SIG-M5 treated with dmso at 0.1 percent for 504 hours (cell line): Measurements from ENCODE around the gene PTPRCAP.

Experiments
- DNase-seq: peaks from one replicate; lab custom pipeline; 2025; ENCODE audit not compliant: unreplicated experiment; lab: John Stamatoyannopoulos, UW

The PTPRCAP gene

DNA sequence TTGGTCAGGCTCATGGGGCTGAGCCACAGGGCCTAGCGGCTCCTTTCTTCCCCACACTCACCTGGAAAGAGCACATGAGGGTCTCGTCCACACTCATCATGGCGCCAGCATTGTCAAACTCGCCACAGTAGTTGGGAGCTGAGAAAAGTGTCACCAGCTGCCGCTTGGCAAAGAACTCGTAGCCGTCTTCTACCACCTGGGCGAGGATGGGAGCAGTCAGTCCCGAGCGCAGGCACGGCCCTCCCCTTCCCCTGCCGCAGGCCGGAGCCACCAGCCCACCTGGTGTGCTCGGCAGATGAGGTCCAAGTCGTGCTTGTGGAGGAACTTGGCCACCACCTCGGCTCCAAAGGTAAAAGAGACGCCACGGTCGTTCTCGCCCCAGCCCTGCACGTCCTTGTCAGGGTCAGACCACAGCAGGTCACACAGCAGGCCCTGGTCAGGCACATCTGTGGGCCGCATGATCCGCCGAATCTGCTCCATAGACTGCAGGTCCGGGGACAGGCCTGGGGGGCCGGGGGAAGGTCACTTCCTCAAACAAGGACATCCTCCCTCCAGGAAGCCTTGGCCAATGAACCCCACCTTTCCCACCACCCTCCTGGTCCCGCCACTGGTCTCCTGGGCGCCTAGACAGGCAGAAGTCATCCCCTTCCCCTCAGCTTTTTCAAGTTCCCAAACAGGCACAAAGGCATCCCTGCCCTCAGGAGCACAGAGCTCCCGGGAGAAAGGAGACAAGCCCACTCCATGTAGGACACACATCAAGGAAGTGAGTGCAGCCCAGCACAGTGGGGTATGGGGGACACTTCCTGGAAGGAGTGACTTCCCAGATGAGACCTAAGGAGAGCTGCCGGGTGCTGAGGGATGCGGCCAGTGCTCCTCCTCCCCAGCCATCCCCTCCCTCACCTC is 38.6 kb downstream of the PTPRCAP start:
- no peak for DNase-seq

DNA sequence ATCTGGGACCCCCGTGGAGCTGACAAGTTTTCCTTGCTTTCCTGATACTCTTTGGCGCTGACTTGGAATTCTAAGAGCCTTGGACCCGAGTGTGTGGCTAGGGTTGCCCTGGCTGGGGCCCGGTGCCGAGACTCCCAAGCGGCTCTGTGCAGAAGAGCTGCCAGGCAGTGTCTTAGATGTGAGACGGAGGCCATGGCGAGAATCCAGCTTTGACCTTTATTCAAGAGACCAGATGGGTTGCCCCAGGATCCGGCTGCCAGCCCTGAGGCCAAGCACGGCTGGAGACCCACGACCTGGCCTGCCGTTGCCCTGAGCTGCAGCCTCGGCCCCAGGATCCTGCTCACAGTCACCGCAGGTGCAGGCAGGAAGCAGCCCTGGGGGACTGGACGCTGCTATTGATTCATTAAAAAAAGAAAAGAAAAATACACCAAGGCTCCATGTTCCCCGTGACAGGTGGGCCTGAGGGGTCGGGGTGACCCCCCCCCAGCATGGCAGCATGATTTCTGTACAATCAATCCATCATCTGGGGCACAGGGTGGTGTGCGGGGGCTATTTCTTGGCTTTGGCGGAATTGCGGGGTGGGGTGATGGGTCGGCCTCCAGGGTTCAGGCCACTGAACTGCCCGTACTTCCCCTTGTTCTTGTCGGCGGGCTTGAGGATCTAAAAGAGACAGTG is 39.4 kb downstream of the PTPRCAP start:
- DNase-seq, result no peak

DNA sequence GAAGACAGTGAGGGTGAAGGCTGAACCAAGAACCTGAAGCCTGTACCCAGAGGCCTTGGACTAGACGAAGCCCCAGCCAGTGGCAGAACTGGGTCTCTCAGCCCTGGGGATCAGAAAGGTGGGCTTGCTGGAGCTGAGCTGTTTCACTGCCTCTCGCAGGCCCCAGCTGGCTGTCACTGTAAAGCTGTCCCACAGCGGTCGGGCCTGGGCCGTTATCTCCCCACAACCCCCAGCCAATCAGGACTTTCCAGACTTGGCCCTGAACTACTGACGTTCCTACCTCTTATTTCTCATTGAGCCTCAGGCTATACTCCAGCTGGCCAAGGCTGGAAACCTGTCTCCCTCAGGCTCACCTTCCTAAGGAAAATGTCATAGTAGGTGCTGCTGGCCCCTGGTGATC is 39.9 kb downstream of the PTPRCAP start:
- no peak for DNase-seq

DNA sequence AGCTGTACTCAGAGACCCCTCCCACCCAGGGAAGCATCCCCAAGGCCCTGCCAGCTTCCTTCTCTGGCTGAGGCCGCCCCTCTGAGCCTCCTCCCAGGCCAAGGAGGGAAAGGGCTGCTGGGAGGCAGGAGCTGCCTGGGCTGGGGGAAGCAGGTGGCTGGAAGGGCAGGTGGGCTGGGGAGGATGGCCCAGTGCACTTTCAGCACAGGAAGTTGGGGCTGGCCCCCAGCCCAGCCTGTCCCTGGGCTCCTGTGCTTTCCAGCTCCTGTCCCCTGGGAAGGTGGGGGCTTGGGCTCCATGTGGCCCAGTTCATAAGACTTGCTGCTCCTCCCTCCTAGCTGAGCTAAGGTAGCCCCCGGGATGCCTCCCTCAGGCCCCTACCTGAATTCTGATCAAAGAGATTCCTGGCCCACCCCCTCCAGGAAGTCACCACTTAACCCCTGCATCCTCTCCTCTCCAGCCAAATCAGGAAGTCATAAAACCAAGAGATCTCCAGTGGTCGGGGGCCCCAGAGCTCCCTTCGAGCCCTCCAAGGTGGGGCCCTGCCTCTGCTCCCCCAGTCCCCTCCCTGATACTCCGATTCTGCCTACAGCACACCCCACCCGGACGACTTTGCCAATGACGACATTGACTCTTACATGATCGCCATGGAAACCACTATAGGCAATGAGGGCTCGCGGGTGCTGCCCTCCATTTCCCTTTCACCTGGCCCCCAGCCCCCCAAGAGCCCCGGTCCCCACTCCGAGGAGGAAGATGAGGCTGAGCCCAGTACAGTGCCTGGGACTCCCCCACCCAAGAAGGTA is 40.7 kb downstream of the PTPRCAP start:
- no peak for DNase-seq

DNA sequence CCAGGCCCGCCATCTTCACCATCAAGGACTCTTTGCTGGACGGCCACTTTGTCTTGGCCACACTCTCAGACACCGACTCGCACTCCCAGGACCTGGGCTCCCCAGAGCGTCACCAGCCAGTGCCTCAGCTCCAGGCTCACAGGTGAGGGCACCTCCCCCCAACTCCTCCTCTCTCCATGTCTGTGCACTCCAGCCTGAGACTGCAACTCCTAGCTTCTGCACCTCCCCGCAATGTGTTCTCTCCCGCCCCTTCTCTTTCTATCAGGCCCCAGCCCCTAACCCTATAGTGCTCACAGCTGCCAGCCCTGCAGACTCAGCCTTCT is 41.3 kb downstream of the PTPRCAP start:
- DNase-seq, result no peak

DNA sequence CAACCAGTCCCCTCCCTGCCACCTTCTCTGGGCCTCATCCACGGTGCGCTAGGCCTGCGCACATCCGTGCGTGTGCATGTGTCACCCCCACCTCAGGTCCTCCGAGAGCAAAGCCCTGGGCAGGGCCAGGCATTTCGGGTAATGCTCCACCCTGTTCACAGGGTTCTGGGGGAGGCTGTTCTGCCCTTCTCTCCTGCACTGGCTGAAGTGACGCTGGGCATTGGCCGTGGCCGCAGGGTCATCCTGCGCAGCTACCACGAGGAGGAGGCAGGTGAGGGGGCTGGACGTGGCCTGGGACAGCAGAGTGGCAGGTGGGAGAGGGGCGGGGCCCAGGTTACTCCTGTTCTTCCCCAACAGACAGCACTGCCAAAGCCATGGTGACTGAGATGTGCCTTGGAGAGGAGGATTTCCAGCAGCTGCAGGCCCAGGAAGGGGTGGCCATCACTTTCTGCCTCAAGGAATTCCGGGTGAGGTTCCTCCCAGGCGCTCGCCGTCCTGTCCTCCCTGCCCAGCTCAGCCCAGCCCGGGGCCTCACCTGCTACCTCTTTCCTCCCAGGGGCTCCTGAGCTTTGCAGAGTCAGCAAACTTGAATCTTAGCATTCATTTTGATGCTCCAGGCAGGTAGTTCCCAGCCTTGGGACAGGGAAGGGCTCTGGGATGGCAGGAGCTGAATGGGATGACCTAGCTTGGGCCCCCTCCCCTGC is 41.8 kb downstream of the PTPRCAP start:
- no peak for DNase-seq

DNA sequence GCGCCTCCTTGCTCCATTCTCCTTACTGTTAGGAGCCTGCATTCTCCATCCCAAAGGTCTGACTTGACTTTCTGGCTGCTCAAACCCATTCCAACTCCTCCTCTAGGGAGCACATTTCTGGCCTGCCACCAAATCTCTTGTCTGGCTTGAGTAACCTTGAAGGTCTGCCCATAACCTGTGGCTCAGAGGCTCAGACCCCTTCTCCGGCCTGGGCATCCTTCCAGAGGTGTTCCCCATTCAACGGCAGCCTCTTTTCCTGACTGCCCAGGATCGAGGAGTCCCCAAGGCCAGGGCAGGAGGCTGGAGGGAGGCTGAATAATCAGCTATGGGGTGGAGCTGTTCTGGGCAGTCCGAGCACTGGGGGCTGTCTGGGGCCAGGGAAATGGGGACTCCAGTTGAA is 43.5 kb downstream of the PTPRCAP start:
- no peak for DNase-seq

DNA sequence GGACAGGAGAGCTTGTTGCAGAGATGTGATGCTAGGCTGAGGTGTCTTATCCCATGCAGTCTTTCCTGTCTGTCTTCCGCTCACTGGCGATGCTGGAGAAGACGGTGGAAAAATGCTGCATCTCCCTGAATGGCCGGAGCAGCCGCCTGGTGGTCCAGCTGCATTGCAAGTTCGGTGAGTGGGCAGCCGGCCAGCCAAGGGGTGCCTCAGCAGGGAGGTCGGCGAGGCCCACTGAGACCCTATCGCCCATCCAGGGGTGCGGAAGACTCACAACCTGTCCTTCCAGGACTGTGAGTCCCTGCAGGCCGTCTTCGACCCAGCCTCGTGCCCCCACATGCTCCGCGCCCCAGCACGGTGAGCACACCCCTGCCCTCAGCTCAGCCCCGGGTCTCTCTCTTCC is 44.0 kb downstream of the PTPRCAP start:
- no peak for DNase-seq

DNA sequence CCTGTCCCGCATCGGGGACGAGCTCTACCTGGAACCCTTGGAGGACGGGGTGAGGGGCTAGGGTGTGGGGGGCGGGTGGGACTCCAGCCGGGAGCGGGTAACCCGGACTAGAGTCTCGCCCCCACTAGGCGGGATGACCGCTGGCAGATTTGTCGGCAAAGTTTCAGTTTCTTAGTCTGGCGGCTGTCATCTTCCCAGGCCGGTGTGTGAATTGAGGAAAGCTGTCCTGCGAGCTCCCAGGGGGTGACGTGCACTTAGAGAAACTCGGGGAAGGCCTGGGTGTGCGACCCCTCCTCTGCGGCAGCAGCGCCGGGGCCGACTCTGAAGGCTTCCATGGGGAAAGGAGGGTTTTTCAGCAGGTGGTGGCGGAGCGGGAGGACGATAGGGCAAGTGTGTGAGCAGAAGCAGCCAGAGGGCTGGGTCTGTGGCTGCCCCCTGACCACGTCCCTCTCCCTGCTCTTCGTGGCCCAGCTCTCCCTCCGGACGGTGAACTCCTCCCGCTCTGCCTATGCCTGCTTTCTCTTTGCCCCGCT is 45.2 kb downstream of the PTPRCAP start:
- no peak for DNase-seq

DNA sequence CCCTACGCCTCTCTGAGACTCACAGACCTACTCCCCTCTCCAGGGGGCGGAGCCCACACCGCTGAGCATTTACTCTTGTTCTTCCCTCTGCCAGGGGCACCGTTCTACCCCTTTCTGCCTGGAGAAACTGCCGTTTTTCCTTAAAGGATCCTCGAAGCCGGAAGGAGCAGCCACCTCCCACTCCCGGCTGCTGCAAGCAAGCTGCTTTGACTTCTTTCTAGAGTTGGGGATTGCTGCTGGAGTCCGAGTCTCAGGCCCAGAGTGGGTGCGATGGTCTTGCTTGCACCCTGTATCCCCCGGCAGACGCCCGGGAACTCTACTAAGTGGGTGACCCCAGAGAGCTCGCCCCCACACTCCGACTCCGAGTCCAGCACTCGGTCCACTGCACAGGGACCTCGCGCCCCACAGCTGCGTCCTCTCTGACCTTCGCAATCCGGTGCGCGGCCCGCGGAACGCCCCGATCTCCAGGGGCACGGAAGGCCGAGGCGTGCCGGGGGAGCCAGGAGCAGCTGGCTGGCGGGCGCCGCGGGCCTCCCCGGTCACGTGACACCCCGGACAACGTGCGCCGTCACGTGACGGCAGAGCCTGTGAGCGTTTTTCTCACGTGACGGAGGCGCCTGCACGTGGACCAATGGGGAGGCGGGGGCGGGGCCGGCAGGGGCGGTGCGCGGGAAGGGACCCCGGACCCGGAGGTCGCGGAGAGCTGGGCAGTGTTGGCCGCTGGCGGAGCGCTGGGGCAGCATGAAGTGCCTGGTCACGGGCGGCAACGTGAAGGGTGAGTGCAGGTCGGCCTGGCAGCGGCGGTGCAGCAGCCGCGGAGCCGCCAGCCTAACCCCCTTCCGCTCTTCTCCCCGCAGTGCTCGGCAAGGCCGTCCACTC is 45.9 kb downstream of the PTPRCAP start, which contains the start of gene RAD9A:
TSS of gene RAD9A (plus strand) at position 683 of the 879 bp plus-strand sequence. CDS start at position 742, 59 bp downstream.
- DNase-seq, result peak; percentile 89

DNA sequence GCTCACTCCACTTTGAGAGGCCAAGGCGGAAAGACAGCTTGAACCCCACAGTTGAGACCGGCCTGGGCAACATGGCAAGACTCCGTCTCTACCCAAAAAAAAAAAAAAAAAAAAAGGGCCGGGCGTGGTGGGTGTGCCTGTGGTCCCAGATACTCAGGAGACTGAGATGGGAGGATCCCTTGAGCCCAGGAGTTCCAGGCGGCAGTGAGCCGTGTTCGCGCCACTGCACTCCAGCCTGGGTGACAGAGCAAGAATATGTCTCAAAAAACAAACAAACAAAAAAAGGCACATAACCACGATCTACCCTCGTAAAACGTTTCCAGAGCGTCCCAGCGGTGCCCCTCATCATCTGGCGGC is 46.6 kb downstream of the PTPRCAP start:
- no peak for DNase-seq

DNA sequence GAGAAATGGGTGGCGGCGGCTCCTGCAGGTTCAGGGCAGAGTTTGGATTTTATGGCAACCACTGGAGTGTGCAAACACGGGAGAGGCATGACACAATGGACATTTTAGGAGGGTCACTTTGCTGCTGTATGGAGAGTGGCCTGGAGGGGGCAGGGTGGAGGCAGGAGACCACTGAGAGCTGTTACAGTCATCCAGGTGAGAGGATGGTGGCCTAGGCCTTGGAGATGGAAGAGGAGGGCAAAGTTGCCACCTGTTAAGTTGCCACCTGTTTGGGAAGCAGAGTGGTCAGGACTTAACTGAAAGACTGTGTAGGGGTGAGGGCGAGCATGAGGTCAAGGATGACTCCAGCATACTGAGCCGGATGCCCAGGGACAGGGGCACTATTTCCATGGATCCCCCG is 48.0 kb downstream of the PTPRCAP start:
- no peak for DNase-seq

DNA sequence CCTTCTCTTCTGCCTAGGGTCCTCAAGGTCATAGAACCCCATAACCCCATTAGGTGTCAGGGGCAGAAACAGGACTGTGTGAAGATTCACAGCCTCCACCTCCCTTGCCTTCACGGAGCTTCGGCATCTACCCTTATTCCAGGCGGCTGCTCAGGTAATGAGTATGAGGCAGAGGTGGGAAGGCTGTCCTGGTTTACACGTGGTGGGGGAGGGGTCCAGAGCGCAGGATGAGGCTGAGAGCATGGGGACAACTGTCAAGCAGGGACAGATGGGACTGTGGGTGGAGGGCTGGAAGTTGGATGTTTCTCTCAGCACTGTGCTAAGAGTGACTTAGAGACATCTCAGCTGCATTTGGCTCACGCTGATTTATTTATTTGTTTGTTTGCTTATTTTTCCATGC is 50.0 kb downstream of the PTPRCAP start:
- DNase-seq, result no peak

DNA sequence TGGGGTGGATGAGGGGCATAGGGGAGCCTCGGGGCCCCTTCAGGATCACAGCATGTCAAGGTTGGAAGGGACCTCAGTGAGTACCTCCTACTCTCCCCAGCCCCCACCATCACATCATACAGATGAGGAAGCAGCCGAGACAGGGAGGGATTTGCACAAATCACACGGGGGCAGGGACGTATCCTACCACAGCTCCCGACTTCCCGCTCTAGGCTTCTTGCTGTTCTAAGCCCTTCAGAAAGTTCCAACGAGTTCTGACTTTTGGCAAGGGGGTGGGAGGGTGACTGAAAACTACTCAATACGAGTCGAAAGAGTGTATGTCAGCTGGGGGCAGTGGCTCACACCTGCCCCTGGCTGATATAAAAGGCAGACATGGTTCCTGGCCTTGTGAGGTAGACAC is 50.4 kb downstream of the PTPRCAP start:
- DNase-seq, result no peak
